NCI-H2029 treated with DMSO at 0.1 percent for 48 hours (cell line): Measurements from ENCODE around the gene STARD10.
"Not testable (repeated sequence)": the region's sequence is repeated elsewhere in the genome, so short reads cannot be mapped to it uniquely, and the experiment has no call there.

Source experiments
- DNase-seq: peaks from one replicate; lab custom pipeline; 2025; lab: John Stamatoyannopoulos, UW

The STARD10 gene, protein sequence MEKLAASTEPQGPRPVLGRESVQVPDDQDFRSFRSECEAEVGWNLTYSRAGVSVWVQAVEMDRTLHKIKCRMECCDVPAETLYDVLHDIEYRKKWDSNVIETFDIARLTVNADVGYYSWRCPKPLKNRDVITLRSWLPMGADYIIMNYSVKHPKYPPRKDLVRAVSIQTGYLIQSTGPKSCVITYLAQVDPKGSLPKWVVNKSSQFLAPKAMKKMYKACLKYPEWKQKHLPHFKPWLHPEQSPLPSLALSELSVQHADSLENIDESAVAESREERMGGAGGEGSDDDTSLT

DNA sequence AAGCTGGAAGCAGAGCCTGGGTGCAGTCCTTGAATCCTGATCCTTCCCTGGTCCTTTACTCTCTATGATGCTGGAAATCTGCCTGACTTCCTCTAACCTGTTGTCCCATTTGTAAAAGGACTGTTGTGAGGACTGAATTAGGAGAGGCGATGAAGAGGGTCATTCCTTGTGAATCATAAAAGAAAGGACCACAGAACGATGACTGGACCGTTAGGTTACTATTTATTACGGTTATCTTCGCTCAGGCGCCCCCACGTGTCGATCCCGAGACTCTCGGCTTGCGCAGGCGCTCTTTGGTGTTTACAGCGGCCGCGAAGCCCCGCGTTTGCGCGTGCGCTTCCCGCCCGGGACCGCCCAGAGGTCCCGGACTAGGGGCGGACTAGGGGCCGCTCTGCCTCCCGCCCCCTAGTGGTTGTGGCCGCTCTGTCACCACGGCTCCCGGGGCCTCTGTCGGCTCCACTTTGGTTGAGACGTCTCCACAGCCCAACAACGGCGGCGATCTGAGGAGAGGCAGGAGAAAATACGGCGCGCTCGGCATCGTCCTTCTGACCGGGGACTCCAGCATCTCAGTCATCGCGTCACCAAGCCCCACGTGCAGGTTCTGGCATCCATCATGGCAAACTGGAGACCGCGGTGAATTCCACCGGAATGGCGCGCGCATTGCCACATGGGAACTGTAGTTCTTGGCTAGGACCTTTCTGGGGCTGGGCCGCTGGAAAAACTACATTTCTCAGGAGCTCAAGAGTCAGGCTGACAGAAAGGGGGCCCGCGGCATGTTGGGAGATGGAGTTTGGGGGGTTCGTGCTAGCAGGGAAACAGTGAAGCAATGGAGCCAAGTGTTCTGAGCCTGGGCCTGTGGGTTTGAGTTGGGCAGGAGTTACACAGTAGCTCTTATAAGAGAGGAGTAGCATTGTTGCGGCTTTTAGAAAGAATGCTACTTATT is at the start of gene STARD10:
Gene STARD10, minus strand, starts transcription at position 623 of the 943 bp plus-strand sequence. CDS start 12,866 bp downstream, outside the sequence.
- peak; percentile 85 for DNase-seq

DNA sequence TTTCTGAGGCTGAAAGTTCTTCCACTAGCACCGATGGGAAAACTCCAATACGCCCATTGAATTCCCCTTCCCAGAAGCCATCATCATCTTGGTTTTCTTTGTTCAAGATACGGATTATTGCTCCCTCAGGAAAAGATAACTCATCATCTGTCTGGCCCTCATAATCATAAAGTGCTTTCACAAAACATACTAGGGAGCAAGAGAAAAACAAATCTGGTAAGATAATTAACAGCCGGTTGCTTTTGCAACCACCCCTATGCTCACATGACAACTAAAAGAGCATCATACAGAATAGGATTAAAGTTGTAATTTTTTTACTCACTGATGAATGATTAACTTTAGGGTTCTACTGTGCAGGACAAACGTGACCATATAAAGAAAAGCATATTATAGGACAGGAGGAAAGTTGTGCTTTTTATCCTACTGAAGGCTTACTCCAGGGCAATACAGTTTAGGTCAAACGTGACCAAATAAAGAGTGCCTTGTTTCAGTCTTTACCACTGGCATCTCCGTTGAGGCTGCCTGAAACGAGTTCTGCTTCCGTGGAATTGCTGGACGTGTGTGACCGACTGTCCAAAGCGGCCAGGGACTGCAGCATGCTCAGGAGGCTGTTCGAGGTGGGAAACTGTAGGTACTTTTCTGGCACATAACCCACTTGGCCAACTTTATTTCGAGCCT is 48.9 kb upstream of the STARD10 start:
- DNase-seq, result no peak

DNA sequence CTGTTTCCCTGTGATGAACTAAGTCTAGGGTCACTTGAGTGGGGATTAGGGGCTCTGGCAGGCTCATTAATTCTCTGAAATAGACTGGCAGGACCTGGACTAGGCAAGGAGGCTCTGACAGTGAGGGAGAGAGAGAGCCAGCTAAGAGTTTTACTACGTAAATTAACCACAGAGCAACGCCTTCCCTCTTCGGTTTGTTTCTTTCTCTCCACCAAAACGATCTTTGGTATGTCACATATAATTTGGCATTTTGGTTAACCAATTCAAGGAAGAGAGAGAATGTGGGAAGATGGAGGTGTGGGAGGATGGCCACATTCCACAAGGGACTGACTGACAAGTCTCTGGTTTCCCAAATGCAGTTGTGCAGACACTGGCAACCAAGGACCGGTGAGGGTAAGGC is 48.3 kb upstream of the STARD10 start:
- DNase-seq, result no peak

DNA sequence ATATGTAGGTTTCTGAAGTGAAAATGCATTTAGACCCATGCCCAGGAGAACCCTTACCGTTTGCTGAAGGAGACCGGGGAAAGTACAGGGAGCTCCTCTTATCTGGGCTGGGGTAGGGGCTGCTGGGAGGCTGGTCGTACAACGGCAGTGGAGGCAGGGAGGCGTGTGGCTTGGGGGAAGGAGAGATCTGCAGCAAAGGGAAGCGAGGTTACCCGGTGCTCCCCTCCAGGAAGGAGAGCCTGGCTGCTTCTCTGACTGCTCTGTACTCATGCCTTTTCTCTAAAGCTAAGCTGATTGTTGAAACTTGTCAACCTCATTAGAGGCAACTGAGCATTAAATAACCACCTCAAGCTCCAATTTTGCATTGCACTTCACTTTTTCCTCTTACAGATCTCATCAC is 47.5 kb upstream of the STARD10 start:
- no peak for DNase-seq

DNA sequence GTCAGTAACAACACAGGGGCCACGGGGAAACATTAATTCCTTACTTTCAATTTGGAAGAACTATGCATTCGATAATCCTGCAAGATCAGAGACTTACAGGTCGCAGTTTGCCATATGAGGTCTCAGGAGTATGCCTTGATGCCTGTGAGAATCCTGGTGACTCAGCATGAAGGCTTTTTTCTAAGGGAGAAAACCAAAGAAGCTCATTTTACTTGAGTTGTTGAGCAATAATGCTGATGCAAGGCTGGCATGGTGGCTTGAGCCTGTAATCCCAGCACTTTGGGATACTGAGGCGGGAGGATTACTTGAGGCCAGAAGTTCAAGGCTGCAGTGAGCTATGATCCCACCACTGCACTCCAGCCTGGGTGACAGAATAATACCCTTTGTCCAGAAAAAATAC is 46.9 kb upstream of the STARD10 start:
- no peak for DNase-seq

DNA sequence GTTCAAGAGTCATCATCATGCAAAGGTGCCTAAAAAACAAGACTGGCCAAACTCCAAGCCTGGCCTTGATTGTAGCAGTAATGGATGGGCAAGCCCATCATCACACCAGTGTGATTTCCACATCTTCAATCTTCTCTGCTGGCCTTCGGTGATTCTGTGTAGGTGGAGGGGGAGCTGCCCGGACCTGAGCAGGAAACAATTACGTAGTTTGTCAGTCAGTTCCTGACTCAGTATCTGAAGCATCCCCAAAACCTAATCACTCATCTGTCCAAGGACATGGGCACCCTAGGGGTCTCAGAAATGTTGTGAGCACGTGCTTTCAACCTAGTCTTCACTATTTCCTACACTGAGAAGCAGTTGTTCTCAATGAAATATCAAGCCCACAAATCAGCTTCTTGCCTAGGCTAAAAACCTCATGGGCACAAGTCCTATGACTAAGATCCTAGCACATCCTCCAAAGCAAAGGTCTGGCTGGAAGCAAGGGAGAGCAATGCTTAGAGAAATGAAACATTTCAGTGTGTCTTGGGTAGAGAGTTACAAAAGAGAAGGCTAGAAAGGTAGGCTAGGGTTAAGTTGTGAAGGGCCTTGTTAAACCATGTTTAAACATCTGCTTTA is 45.0 kb upstream of the STARD10 start:
- DNase-seq, result no peak

DNA sequence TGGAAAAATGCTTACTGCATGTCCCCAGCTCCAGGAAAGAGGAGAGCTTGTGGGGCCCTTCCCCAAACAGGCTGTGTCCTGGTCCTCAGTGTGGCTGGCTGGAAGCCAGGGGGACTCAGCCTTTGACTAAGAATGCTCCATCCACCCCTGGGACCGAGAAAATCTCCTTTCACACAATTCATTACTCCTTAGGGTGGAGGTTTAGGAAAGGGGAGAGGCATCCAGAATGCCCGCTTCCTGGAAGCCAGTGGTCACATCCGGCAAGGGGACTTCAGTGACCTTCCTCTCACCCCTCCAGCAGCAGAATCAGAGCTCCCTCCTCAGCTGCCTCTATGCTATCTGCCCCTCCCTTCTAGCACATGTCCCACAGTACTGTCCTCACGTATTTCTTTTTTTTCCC is 42.3 kb upstream of the STARD10 start:
- DNase-seq, result no peak

DNA sequence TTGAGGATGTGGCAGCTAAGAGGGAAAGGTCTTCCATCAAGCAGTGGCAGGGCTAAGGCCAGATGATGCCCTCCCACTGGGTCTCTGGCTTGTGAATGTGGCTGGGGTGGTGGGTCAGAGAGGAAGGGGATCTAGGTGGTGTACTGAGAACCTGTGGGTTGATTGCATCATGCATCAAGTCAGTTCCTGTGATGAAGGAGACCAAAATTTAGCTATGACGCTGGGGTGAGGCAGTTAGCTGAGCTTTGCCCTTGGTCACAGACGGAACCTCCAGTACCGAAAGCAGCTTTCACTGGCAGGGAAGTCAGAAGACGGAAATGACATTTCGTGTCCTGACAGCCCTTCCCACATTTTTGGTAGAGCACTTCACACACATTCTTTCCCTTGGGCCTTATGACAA is 41.1 kb upstream of the STARD10 start:
- DNase-seq, result no peak

DNA sequence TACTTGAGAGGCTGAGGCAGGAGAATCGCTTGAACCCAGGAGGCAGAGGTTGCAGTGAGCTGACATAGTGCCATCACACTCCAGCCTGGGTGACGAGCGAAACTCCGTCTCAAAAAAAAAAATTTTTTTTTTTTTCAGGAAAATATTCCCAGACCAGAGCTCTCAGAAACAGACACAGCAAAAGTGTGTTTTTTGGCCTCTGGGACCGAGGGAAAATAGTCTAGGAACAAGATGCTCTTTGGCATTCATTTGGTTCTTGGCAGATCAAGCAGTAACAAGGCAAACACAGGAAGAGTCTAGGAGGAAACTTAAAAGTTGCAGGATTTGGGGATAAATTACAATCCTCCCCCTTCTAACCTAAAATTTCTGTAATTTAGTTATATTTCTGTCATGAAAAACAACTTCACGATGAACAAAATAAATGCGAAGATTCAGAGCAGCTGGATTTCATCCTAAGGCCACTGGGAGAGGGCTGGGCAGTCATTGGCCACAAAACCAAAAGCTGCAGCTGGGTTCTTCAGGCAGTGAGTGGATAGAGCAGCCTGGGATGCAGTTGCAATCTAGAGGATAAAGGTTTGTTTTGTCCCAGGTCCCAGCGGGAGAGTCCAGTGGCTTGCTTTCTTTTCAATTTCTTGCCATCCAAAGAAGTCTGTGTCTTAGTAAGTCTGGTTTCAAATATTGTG is 40.1 kb upstream of the STARD10 start:
- DNase-seq, result no peak

DNA sequence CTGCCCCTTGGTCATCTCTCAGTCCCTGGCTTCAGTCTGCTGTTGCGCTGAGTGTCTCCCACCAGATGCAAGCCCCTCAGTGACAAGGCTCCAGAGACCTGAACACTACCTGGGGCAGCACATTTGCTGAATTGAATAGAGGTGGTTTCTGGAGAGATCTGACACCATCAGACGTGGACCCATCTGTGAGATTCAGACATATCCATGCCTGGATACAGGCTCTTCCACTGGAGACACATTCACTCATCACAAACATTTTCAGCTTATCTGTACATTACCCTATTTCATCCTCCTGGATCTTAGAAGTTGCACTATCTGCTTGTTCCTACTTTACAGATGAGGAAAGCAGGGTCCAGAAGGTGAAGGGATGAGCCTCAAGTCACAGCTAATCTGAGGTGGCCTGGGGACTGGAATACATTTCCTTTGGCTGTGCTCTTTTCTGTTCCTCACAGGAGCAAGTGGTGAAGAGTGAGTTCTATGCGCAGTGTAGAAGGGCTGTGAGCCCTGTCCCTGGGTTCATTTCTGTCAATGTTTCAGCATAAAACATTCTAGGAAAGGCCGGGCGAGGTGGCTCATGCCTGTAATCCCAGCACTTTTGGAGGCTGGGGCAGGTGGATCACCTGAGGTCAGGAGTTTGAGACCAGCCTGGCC is 39.4 kb upstream of the STARD10 start:
- DNase-seq, result no peak

DNA sequence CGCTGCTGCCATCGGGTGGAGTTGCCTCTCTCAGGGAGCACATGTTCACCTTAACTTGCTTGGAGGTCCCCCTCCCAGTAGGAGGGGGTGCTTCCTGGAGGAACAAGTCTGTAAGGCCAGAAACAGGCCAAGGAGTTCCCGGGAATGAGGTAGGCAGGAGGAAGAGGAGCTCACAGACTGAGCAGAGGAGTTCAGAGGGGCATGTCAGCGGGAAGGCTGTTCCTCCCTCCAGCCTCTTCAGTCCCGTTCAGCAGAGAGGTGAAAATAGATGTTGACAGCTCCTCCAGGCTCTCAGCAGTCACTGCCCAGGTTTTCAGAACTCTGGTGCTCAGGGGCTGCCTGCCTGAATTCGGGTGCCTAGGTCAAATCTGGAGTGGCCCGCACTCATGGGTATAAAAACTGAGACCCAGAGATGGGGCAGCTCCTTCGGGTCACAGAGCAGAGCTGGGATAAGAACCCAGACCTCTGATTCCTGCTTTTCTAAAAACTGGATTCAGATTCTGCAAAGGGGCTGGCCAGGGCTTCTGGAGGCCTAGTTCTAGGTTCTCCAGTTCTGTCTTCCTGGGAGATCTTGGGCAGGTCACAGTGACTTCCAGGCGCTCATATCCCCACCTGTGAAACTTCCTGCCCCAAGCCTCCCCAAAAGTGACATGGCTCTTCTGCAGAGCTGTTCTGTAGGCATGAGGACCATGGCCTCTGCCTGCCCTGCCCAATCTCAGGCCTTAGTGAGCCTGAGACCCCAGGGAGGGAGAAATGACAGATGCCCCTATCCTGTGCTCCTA is 38.6 kb upstream of the STARD10 start:
- DNase-seq, result no peak

DNA sequence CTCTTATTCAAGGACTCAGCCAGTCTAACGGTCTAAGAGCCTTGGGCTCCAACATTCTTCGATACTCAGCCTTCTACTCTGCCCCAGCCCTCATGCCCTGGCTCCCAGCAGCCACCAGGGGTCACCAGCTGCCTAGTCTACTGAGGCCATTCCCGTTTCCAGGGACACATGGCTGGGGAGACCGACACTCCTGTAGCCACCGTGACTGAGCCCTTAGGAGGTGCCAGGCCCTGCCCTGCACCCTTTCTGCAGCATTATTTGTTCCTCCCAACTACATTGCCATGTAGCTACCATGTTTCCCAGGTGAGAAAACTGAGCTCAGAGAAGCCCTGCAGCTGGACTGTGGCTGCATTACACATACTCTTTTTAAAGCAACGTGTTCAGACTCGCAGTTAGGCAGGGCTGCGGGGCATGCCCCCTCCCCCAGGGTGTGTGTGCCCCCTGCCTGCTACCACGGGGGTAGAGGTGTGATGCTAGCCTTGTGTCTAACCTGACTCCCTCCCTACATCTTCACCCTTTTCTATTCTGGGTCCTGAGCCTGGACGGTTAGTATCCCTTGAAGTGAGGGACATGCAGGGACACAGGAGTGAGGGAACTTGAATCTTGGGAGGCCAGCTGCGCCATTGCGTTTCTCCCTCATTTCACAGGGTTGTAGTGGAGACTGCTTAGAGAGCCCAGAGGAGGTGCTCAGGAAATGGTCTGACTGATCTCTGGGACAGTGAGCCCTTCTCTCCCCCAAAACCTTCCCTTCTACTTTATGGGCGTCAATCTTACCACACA is 37.9 kb upstream of the STARD10 start:
- peak; percentile 16 for DNase-seq

DNA sequence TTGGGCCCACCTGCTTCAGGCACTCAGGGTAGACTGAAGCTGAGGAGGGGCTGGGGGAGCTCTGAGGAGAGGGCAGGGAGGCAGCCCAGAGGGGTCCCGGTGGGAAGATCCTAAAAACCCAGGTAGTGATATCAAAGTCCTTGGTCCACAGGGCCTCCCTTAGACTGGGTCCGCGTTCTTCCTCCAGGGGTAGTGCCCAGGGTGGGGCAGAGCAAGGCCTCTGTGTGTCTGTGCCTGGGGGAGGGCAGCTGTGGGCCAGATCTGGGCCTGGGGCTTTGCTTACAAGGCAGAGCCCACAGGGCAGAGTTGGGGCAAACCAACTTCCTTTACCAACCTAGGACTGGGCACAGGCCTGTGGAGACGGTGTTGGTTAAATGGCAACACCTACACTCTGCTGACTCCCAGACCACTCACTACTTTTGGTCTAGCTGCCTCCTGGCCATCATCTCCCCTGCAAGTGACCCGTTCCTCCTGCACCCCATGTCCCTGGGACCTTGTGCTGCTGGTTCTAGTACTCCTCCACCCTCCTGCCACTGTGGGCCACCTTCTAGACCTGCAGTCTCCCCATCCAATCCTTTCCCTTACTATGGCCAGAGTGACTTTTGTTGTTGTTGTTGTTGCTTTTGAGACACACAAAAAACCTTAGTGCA is 36.2 kb upstream of the STARD10 start:
- no peak for DNase-seq

DNA sequence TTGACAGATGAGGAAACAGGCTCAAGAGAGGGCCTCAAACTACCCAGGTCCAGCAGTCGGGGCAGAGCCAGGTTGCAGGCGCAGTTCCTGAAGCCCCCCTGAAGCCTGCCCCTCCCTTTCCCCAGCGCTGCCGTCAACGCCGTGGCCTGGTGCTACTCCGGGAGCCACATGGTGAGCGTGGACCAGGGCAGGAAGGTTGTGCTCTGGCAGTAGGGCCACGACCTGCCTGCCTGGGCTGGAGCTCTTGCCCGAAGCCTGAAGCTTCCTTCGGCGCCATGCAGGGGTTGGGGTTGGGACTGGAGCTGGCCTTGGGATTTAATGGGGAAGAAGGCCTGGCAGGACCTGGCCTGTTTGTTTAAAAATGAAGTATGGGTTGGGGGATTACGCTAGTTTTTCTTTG is 35.3 kb upstream of the STARD10 start:
- no peak for DNase-seq

DNA sequence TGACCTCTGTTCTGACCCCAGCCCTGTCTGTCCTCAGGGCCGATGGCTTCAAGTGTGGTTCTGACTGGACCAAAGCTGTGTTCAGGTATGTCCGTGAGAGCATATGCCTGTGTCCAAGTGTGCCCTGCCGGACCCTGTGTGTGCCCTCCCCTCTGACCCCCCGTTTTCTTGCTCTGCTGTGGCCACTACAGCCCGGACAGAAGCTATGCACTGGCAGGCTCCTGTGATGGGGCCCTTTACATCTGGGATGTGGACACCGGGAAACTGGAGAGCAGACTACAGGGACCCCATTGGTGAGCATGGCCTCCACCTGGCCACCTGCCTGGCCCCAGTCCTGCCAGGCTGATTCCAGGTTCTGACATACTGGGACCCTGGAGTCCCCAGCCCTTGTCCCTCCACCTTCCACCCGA is 34.9 kb upstream of the STARD10 start:
- no peak for DNase-seq

DNA sequence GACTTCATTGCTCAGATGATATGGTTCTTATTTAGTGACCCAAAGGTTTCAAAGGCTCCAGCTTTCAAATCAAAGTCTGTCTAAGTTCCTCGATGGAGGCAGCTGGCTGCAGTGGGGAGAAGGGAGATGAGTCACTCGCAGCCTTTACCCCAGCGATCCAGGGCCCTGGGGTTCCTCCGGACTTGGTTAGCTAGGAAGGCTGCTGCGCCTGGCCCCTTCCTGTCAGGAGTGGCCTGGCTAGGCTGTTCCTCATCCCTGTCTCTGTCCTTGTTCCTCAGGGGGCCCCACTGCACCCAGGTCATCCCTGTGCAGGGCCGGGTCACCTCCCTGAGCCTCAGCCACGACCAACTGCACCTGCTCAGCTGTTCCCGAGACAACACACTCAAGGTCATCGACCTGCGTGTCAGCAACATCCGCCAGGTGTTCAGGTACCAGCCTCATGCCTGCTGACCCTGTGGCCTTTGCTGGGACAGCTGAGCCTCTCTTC is 34.3 kb upstream of the STARD10 start:
- no peak for DNase-seq

DNA sequence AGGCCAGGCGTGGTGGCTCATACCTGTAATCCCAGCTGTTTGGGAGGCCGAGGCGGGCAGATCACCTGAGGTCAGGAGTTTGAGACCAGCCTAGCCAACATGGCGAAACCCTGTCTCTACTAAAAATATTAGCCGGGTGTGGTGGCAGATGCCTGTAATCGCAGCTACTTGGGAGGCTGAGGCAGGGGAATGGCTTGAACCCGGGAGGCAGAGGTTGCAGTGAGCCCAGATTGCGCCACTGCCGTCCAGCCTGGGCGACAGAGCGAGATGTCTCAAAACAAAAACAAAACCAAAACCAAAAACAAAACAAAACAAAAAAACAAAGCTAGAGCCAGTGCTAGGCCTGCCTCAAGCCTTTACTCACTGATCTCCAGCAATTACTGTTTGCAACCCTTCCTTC is 33.8 kb upstream of the STARD10 start:
- not testable (repeated sequence) for DNase-seq

DNA sequence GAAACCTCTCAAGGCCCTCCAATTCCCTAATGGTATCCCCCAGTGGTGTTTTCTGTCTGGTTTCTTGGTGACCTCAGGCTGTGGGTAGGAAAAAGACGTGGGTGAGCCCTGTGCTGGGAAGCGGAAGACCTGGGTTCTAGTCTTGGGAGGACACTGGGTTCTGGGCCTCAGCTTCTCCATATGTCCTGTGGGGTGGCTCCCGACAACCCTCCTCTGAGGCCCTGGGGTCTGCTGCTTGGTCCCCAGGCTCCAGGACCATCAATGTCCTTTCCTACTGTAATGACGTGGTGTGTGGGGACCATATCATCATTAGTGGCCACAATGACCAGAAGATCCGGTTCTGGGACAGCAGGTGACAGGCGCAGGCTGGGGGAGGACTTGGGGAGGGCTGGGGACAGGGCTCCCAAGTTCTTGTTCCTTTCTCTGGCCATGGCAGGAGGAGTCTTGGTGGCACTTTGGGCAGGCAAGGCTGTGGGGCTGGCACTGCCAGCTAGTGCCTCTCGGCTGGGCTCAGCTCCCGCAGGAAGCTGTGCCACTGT is 33.2 kb upstream of the STARD10 start:
- DNase-seq, result no peak
